Aorta (tissue), 5 donors: ENCODE results near the gene RORB. TPM values are rescaled to one million over a fixed set of nuclear protein-coding genes. Genes with fewer than 3 reads are reported as not detected.

ENCODE experiments used
- ATAC-seq: fragments of 200-7000 bp; cut with Tn5 transposase; one replicate; pipeline ENCODE4 v1.9.1; 2022; ENCODE audit warnings: moderate library complexity; ENCODE audit not compliant: low FRiP score
- DNase-seq, 2 donors: peaks; one replicate each; pipeline ENCODE4 v3.0.0-alpha.2; 2020
- H3K27ac ChIP-seq, 2 donors: one replicate each; pipeline ENCODE4 v1.5.1; 2013; ENCODE audit warnings: low read length in 2 of 2, mild to moderate bottlenecking in 2 of 2, moderate library complexity in 2 of 2, control low read depth in 1 of 2, inconsistent platforms in 1 of 2, low read depth in 1 of 2
- H3K27me3 ChIP-seq, 2 donors: one replicate each; pipeline ENCODE4 v1.6.1; 2013; ENCODE audit warnings: control low read depth in 1 of 2, low read length in 1 of 2, mild to moderate bottlenecking in 1 of 2, moderate library complexity in 1 of 2; ENCODE audit not compliant: insufficient read depth in 2 of 2, control insufficient read depth in 1 of 2
- H3K36me3 ChIP-seq, 2 donors: one replicate each; pipeline ENCODE4 v1.6.1; 2013; ENCODE audit warnings: control low read depth in 1 of 2, low read length in 1 of 2, mild to moderate bottlenecking in 1 of 2; ENCODE audit not compliant: insufficient read depth in 2 of 2, control insufficient read depth in 1 of 2
- H3K4me1 ChIP-seq, 2 donors: one replicate each; pipeline ENCODE4 v1.6.1; 2013; ENCODE audit warnings: low read length in 2 of 2, control low read depth in 1 of 2, mild to moderate bottlenecking in 1 of 2, moderate library complexity in 1 of 2; ENCODE audit not compliant: insufficient read depth in 2 of 2, control insufficient read depth in 1 of 2
- H3K4me3 ChIP-seq, 2 donors: one replicate each; pipeline ENCODE4 v1.5.1; 2013; ENCODE audit warnings: low read length in 2 of 2, control low read depth in 1 of 2, mild to moderate bottlenecking in 1 of 2
- H3K9me3 ChIP-seq: one replicate; pipeline ENCODE4 v1.6.1; 2013; ENCODE audit warnings: mild to moderate bottlenecking, low read length; ENCODE audit not compliant: control insufficient read depth
- WGBS, 2 donors: extraction: QIAGEN DNeasy Blood & Tissue Kit; methylation state at CpG; one replicate each; pipeline ENCODE4 v1.1.7; 2013; 5-methylcytosine and 5-hydroxymethylcytosine counted together
- intact Hi-C, 2 donors: fragments of 100-400 bp; cut with DNase I; formaldehyde crosslinking; loops; one replicate each; pipeline versions ENCODE4 v1.14.2 to v1.15.0; 2022
- polyA plus RNA-seq, 2 donors: library from polyadenylated mRNA; stranded (reverse); fragments of 200-250 nt; gene quantifications; one replicate each; pipeline ENCODE4 v1.2.3, GENCODE V29; 2013
- total RNA-seq, 2 donors: library from RNA; stranded (reverse); fragmentation: NEBNext Ultra II Directional; extraction: Animal tissue kit (Norgen Biotek cat#: 25700); gene quantifications; one replicate each; pipeline ENCODE4 v1.2.1, GENCODE V29; 2021
- donor health status: healthy with polysubstance abuse.
- donor health status: Bipolar disorder and iron deficiency.
- donor health status: DM: no; HTN: no; CAD: no.
- donor health status: DM: no; HTN: no; CAD: no.
- donor health status: DM: yes; HTN: yes; CAD: no.

Gene RORB
- total and polyA plus RNA-seq, 4 donors, result 0.25 to 1.2 (median 0.70) TPM

GRCh38 chr9:74681906-74682305 is 184.8 kb downstream of the RORB start:
- DNase-seq, result no peak
- Histone ChIP-seq H3K4me3 (no peak overlapping the region), H3K4me1 (no peaks in the 10 kb centered on the region), H3K27me3 (no peaks in the 10 kb centered on the region), H3K27ac (no peak overlapping the region), H3K36me3 (no peaks in the 10 kb centered on the region), H3K9me3 (peaks cover 2% of the 10 kb centered on the region)
- ATAC-seq, result no peak
- intact Hi-C loops, result no loop called here
- 12 to 27% methylated on average over 3 of the region's 3 CpGs for WGBS, 2 donors

GRCh38 chr9:74683322-74683721 is 186.2 kb downstream of the RORB start:
- H3K27me3 ChIP-seq, result no peaks in the 10 kb centered on the region
- H3K9me3 ChIP-seq, result peaks cover 2% of the 10 kb centered on the region
- WGBS, 2 donors, result 85 to 87% methylated on average over 4 of the region's 4 CpGs
- ATAC-seq, result no peak
- intact Hi-C loops, result no loop called here
- no peaks in the 10 kb centered on the region for H3K36me3 ChIP-seq
- no peak overlapping the region for H3K27ac ChIP-seq
- H3K4me3 ChIP-seq, result no peak overlapping the region
- DNase-seq, result no peak
- H3K4me1 ChIP-seq, result no peaks in the 10 kb centered on the region

- H3K4me3 ChIP-seq, result no peak overlapping the region
- H3K36me3 ChIP-seq, result no peaks in the 10 kb centered on the region
- ATAC-seq (no peak), DNase-seq (no peak)
- no peaks in the 10 kb centered on the region for H3K27me3 ChIP-seq
- intact Hi-C loops, result no loop called here
- H3K4me1 ChIP-seq, result no peaks in the 10 kb centered on the region
- H3K9me3 ChIP-seq, result no peaks in the 10 kb centered on the region
- H3K27ac ChIP-seq, result no peak overlapping the region
- WGBS, 2 donors, result 64 to 74% methylated on average over 8 of the region's 8 CpGs
Observed at GRCh38 chr9:74691058-74691457, 193.9 kb downstream of the RORB start.

GRCh38 chr9:74696520-74696919 is 199.4 kb downstream of the RORB start:
- 62 to 75% methylated on average over 1 of the region's 1 CpG for WGBS, 2 donors
- Histone ChIP-seq H3K4me1 (no peaks in the 10 kb centered on the region), H3K27ac (no peak overlapping the region), H3K4me3 (no peak overlapping the region), H3K9me3 (no peaks in the 10 kb centered on the region), H3K36me3 (no peaks in the 10 kb centered on the region), H3K27me3 (no peaks in the 10 kb centered on the region)
- DNase-seq (no peak), ATAC-seq (no peak)
- intact Hi-C loops, result no loop called here

GRCh38 chr9:74697535-74697934 is 200.4 kb downstream of the RORB start:
- ATAC-seq, result no peak
- WGBS, 2 donors, result 54 to 55% methylated on average over 2 of the region's 2 CpGs

GRCh38 chr9:74711341-74711740 is 214.2 kb downstream of the RORB start:
- no peaks in the 10 kb centered on the region for H3K27me3 ChIP-seq
- 65 to 75% methylated on average over 5 of the region's 5 CpGs for WGBS, 2 donors
- H3K9me3 ChIP-seq, result peaks cover 2% of the 10 kb centered on the region
- no peak for DNase-seq
- H3K36me3 ChIP-seq, result no peaks in the 10 kb centered on the region
- H3K4me3 ChIP-seq, result no peak overlapping the region
- no peak overlapping the region for H3K27ac ChIP-seq
- H3K4me1 ChIP-seq, result no peaks in the 10 kb centered on the region
- no peak for ATAC-seq
- intact Hi-C loops, result no loop called here

More at GRCh38 chr9:74697535-74697934, 200.4 kb downstream of the RORB start:
- no peaks in the 10 kb centered on the region for H3K4me1 ChIP-seq
- no peaks in the 10 kb centered on the region for H3K27me3 ChIP-seq
- no peaks in the 10 kb centered on the region for H3K36me3 ChIP-seq
- no peaks in the 10 kb centered on the region for H3K9me3 ChIP-seq
- no peak overlapping the region for H3K4me3 ChIP-seq
- no peak for DNase-seq
- H3K27ac ChIP-seq, result no peak overlapping the region
- intact Hi-C loops, result no loop called here

- DNase-seq (no peak), ATAC-seq (no peak)
- H3K4me1 ChIP-seq, result no peaks in the 10 kb centered on the region
- H3K4me3 ChIP-seq, result no peak overlapping the region
- H3K36me3 ChIP-seq, result no peaks in the 10 kb centered on the region
- intact Hi-C loops, result no loop called here
- H3K27ac ChIP-seq, result no peak overlapping the region
- no peaks in the 10 kb centered on the region for H3K27me3 ChIP-seq
- WGBS, 2 donors, result 96 to 99% methylated on average over 2 of the region's 2 CpGs
- H3K9me3 ChIP-seq, result no peaks in the 10 kb centered on the region
Observed at GRCh38 chr9:74718709-74719108, 221.6 kb downstream of the RORB start.

GRCh38 chr9:74719306-74719705 is 222.2 kb downstream of the RORB start:
- H3K4me1 ChIP-seq, result no peaks in the 10 kb centered on the region
- no peaks in the 10 kb centered on the region for H3K27me3 ChIP-seq
- ATAC-seq (no peak), DNase-seq (no peak)
- H3K36me3 ChIP-seq, result no peaks in the 10 kb centered on the region
- H3K9me3 ChIP-seq, result no peaks in the 10 kb centered on the region
- intact Hi-C loops, result no loop called here
- H3K4me3 ChIP-seq, result no peak overlapping the region
- 59 to 83% methylated on average over 1 of the region's 1 CpG for WGBS, 2 donors
- H3K27ac ChIP-seq, result no peak overlapping the region

- Histone ChIP-seq H3K4me3 (no peak overlapping the region), H3K36me3 (no peaks in the 10 kb centered on the region), H3K9me3 (no peaks in the 10 kb centered on the region), H3K4me1 (no peaks in the 10 kb centered on the region), H3K27me3 (no peaks in the 10 kb centered on the region), H3K27ac (peak overlapping the region in 1 of 2 donors; percentile 3)
- 44 to 50% methylated on average over 5 of the region's 5 CpGs for WGBS, 2 donors
- intact Hi-C loops, result no loop called here
- ATAC-seq (no peak), DNase-seq (no peak)
Observed at GRCh38 chr9:74721696-74722660, 224.8 kb downstream of the RORB start.
